ENCODE data around the gene CYB561D1. TPM values are rescaled to one million over a fixed set of nuclear protein-coding genes. Genes with fewer than 3 reads are reported as not detected.

CYB561D1 gene
- total RNA-seq, 2 experiments from 2014 or later = 24.3 to 25.1 TPM

GRCh38 chr1:109483672-109484518 lies 10.0 kb upstream of the CYB561D1 start, which contains the start of gene ATXN7L2:
Gene ATXN7L2, plus strand, starts transcription at chr1:109483905. Its CDS starts 49 bp downstream, at chr1:109483954.
- Mint-ChIP-seq H3K27ac (peak within 1 kb of the TSS; percentile 93), H3K36me3 (peaks cover 7% of the 10 kb centered on the region), H3K4me1 (peaks cover 28% of the 10 kb centered on the region), H3K27me3 (peaks cover 12% of the 10 kb centered on the region), H3K4me3 (peak within 1 kb of the TSS; percentile 96), H3K9me3 (no peaks in the 10 kb centered on the region)
- DNase-seq = peak; percentile 95
- POLR2A ChIA-PET = interaction anchor here (0.5 to 3.0 kb wide), 17 partner anchors 10 to 855 kb away, joined by 3 to 37 read pairs (median 6); partner anchors contain the start of genes AMIGO1, CELSR2, CYB561D1 and GNAI3
- peak; percentile 83 for ATAC-seq (ENCODE audit: low read depth)

- POLR2A ChIA-PET = interaction anchor here (0.5 to 3.0 kb wide), 14 partner anchors 9 to 854 kb away, joined by 3 to 37 read pairs (median 6); partner anchors contain the start of genes AMIGO1, CYB561D1, GNAI3 and GPR61
- Mint-ChIP-seq H3K36me3 (peaks cover 7% of the 10 kb centered on the region), H3K27me3 (peaks cover 12% of the 10 kb centered on the region), H3K4me1 (peaks cover 25% of the 10 kb centered on the region), H3K9me3 (no peaks in the 10 kb centered on the region), H3K27ac (peak overlapping the region; percentile 93), H3K4me3 (peak overlapping the region; percentile 96)
- ATAC-seq (ENCODE audit: low read depth) = no peak
- peak; percentile 45 for DNase-seq
Observed at GRCh38 chr1:109484519-109484975, 9.3 kb upstream of the CYB561D1 start.

GRCh38 chr1:109485001-109485400 lies 8.9 kb upstream of the CYB561D1 start:
- POLR2A ChIA-PET = interaction anchor here (1.7 to 3.0 kb wide), 4 partner anchors 9 to 55 kb away, joined by 5 to 20 read pairs (median 9); partner anchors contain the start of genes CYB561D1 and GPR61
- DNase-seq = no peak
- peaks cover 7% of the 10 kb centered on the region for H3K36me3 Mint-ChIP-seq
- H3K9me3 Mint-ChIP-seq = no peaks in the 10 kb centered on the region
- H3K27ac Mint-ChIP-seq = peak overlapping the region; percentile 93
- peaks cover 12% of the 10 kb centered on the region for H3K27me3 Mint-ChIP-seq
- peaks cover 25% of the 10 kb centered on the region for H3K4me1 Mint-ChIP-seq
- ATAC-seq (ENCODE audit: low read depth) = no peak
- peak overlapping the region; percentile 96 for H3K4me3 Mint-ChIP-seq

GRCh38 chr1:109487261-109487660 lies 6.6 kb upstream of the CYB561D1 start:
- no peak overlapping the region for H3K4me3 Mint-ChIP-seq
- H3K27me3 Mint-ChIP-seq = no peaks in the 10 kb centered on the region
- H3K4me1 Mint-ChIP-seq = peaks cover 25% of the 10 kb centered on the region
- POLR2A ChIA-PET = interaction anchor here (17.7 kb wide), 1 partner anchor 45 kb away, joined by 212 read pairs; no protein-coding TSS in a partner anchor
- no peak overlapping the region for H3K27ac Mint-ChIP-seq
- ATAC-seq (ENCODE audit: low read depth) (no peak), DNase-seq (no peak)
- peaks cover 7% of the 10 kb centered on the region for H3K36me3 Mint-ChIP-seq
- no peaks in the 10 kb centered on the region for H3K9me3 Mint-ChIP-seq

GRCh38 chr1:109488201-109488600 lies 5.7 kb upstream of the CYB561D1 start:
- POLR2A ChIA-PET = interaction anchor here (17.7 kb wide), 1 partner anchor 44 kb away, joined by 212 read pairs; no protein-coding TSS in a partner anchor
- H3K27me3 Mint-ChIP-seq = no peaks in the 10 kb centered on the region
- no peak for ATAC-seq (ENCODE audit: low read depth)
- peaks cover 21% of the 10 kb centered on the region for H3K4me1 Mint-ChIP-seq
- DNase-seq = no peak
- H3K36me3 Mint-ChIP-seq = peaks cover 7% of the 10 kb centered on the region
- no peak overlapping the region for H3K27ac Mint-ChIP-seq
- H3K4me3 Mint-ChIP-seq = no peak overlapping the region
- no peaks in the 10 kb centered on the region for H3K9me3 Mint-ChIP-seq

GRCh38 chr1:109488696-109489095 lies 5.2 kb upstream of the CYB561D1 start:
- Mint-ChIP-seq H3K27ac (no peak overlapping the region), H3K4me1 (peaks cover 17% of the 10 kb centered on the region), H3K9me3 (no peaks in the 10 kb centered on the region), H3K4me3 (no peak overlapping the region), H3K27me3 (no peaks in the 10 kb centered on the region), H3K36me3 (peaks cover 7% of the 10 kb centered on the region)
- ATAC-seq (ENCODE audit: low read depth) (no peak), DNase-seq (no peak)
- POLR2A ChIA-PET = interaction anchor here (17.7 kb wide), 1 partner anchor 43 kb away, joined by 212 read pairs; no protein-coding TSS in a partner anchor

GRCh38 chr1:109490029-109490933 lies 3.6 kb upstream of the CYB561D1 start:
- H3K4me1 Mint-ChIP-seq = peaks cover 15% of the 10 kb centered on the region
- peak; percentile 28 for ATAC-seq (ENCODE audit: low read depth)

GRCh38 chr1:109490934-109491302 lies 3.0 kb upstream of the CYB561D1 start:
- H3K36me3 Mint-ChIP-seq = peaks cover 13% of the 10 kb centered on the region
- ATAC-seq (ENCODE audit: low read depth) (no peak), DNase-seq (no peak)
- H3K4me3 Mint-ChIP-seq = no peak overlapping the region
- H3K9me3 Mint-ChIP-seq = no peaks in the 10 kb centered on the region
- POLR2A ChIA-PET = interaction anchor here (1.2 to 17.7 kb wide), 3 partner anchors 11 to 41 kb away, joined by 3 to 212 read pairs (median 4); no protein-coding TSS in a partner anchor
- no peak overlapping the region for H3K27ac Mint-ChIP-seq
- no peaks in the 10 kb centered on the region for H3K27me3 Mint-ChIP-seq
- H3K4me1 Mint-ChIP-seq = peaks cover 17% of the 10 kb centered on the region

More at GRCh38 chr1:109490029-109490933, 3.6 kb upstream of the CYB561D1 start:
- peaks cover 10% of the 10 kb centered on the region for H3K36me3 Mint-ChIP-seq
- peak; percentile 74 for DNase-seq
- H3K4me3 Mint-ChIP-seq = no peak overlapping the region
- POLR2A ChIA-PET = interaction anchor here (1.2 to 17.7 kb wide), 3 partner anchors 11 to 42 kb away, joined by 3 to 212 read pairs (median 4); no protein-coding TSS in a partner anchor
- H3K27ac Mint-ChIP-seq = no peak overlapping the region
- H3K9me3 Mint-ChIP-seq = no peaks in the 10 kb centered on the region
- no peaks in the 10 kb centered on the region for H3K27me3 Mint-ChIP-seq

- peaks cover 21% of the 10 kb centered on the region for H3K4me1 Mint-ChIP-seq
- POLR2A ChIA-PET = interaction anchor here (1.2 to 17.7 kb wide), 3 partner anchors 10 to 40 kb away, joined by 3 to 212 read pairs (median 4); no protein-coding TSS in a partner anchor
- no peak for ATAC-seq (ENCODE audit: low read depth)
- no peaks in the 10 kb centered on the region for H3K9me3 Mint-ChIP-seq
- peaks cover 17% of the 10 kb centered on the region for H3K36me3 Mint-ChIP-seq
- no peak for DNase-seq
- no peaks in the 10 kb centered on the region for H3K27me3 Mint-ChIP-seq
- H3K4me3 Mint-ChIP-seq = no peak overlapping the region
- no peak overlapping the region for H3K27ac Mint-ChIP-seq
Observed at GRCh38 chr1:109491372-109491771, 2.5 kb upstream of the CYB561D1 start.

GRCh38 chr1:109492779-109493178 lies 1.1 kb upstream of the CYB561D1 start:
- Mint-ChIP-seq H3K4me3 (peak overlapping the region; percentile 2), H3K4me1 (peaks cover 26% of the 10 kb centered on the region), H3K27me3 (no peaks in the 10 kb centered on the region), H3K9me3 (no peaks in the 10 kb centered on the region), H3K36me3 (peaks cover 17% of the 10 kb centered on the region), H3K27ac (no peak overlapping the region)
- DNase-seq (no peak), ATAC-seq (ENCODE audit: low read depth) (no peak)
- POLR2A ChIA-PET = interaction anchor here (3.4 to 17.7 kb wide), 2 partner anchors 9 to 39 kb away, joined by 20 to 212 read pairs; partner anchors contain the start of gene ATXN7L2

GRCh38 chr1:109493227-109493626 lies 667 bp upstream of the CYB561D1 start:
- peaks cover 19% of the 10 kb centered on the region for H3K36me3 Mint-ChIP-seq
- peak overlapping the region; percentile 99 for H3K4me3 Mint-ChIP-seq
- no peak for ATAC-seq (ENCODE audit: low read depth)
- H3K27me3 Mint-ChIP-seq = no peaks in the 10 kb centered on the region
- H3K9me3 Mint-ChIP-seq = no peaks in the 10 kb centered on the region
- POLR2A ChIA-PET = interaction anchor here (0.7 to 17.7 kb wide), 5 partner anchors 9 to 39 kb away, joined by 3 to 212 read pairs (median 14); partner anchors contain the start of gene ATXN7L2
- DNase-seq = no peak
- H3K27ac Mint-ChIP-seq = no peak overlapping the region
- H3K4me1 Mint-ChIP-seq = peaks cover 30% of the 10 kb centered on the region

- DNase-seq (no peak), ATAC-seq (ENCODE audit: low read depth) (no peak)
- H3K27ac Mint-ChIP-seq = no peak overlapping the region
- no peaks in the 10 kb centered on the region for H3K9me3 Mint-ChIP-seq
- peak overlapping the region; percentile 99 for H3K4me3 Mint-ChIP-seq
- H3K36me3 Mint-ChIP-seq = peaks cover 20% of the 10 kb centered on the region
- peaks cover 52% of the 10 kb centered on the region for H3K4me1 Mint-ChIP-seq
- POLR2A ChIA-PET = interaction anchor here (1.1 to 17.7 kb wide), 2 partner anchors 10 to 36 kb away, joined by 3 to 212 read pairs; no protein-coding TSS in a partner anchor
- no peaks in the 10 kb centered on the region for H3K27me3 Mint-ChIP-seq
Observed at GRCh38 chr1:109495738-109496137, 1.8 kb downstream of the CYB561D1 start.

All from activated naive CD8-positive, alpha-beta T cell treated with anti-CD3 and anti-CD28 coated beads, Interleukin-2, amount 10 ng/mL, durations not matched to agents 7 days and 5 days (primary cell).